ENCODE results near the gene NRXN3. TPM values are rescaled to one million over a fixed set of nuclear protein-coding genes. Genes with fewer than 3 reads are reported as not detected.

NRXN3 gene
- total and polyA plus RNA-seq, 2 of the 13 experiments (the other 11 are each of a cell fraction or from before 2014, with no cell fraction given) = 0.03 TPM; not detected in 1

DNA sequence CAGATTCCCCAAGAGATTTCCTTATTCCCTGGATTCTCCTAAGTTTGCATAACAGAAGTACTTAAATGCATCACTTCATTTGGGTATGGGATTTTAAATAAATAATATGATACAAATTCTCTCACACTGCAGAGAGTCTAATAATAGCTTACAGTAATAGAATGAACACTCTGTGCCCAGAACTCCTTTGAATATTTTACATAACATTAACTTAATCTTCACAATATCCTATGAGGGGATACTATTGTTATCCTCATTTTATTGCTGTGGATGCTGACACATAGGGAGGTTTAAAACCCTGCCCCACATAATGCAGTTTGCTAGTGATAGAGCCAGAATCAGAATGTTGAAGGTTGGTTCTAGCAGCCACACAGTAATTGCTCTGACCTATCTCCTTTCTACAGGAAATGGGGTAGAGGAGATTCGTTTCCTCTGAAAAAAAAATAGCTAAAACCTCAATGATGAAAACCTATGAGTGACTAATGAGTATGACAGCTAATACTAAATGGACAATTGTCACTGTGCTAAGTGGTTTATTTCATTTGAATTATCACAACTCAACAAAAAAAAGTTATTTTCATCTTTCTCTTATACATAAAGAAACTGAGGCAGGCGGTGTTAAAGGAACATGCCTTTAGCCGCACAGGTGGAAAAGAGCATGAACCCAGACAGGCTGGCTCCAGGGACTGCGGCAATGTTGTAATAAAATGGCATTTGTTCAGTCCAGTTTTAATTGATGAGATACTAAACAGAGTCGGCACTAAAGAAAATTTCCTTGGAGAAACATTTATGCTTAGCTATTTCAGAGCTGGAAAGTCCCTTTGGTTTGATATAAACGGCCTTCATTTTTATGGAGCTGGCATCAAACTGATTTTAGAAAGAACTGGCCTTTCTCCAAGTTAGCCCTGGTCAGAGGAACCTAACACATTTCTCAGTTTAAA is 880.9 kb downstream of the NRXN3 start:
- ChIA-PET POLR2A (no interaction called here), CTCF (ENCODE audit: low intra/inter-chr PET ratio, low total read pairs) (no interaction called here)
- DNase-seq (ENCODE audit: low spot score) = no peak
- Histone ChIP-seq H4K20me1 (ENCODE audit: insufficient read depth, low read length) (no peaks in the 10 kb centered on the region), H3K9ac (ENCODE audit: insufficient read depth, low read depth, low read length) (no peak overlapping the region), H3K79me2 (ENCODE audit: insufficient read depth, low read length) (no peaks in the 10 kb centered on the region), H3K4me3 (replicated peaks in 1 of 3; ENCODE audit: insufficient read depth in 1 of 3, low read depth in 2 of 3, low read length in 3 of 3) (no peak overlapping the region), H3K27ac (ENCODE audit: extremely low read length, insufficient read depth, low read length) (no peak overlapping the region), H3K9me3 (ENCODE audit: low read length) (0 out of 2 replicates have a peak, but pooled peaks cover 4% of the 10 kb centered on the region), H3K36me3 (replicated peaks in 1 of 2; ENCODE audit: control insufficient read depth in 1 of 2, insufficient read depth in 2 of 2, low read length in 2 of 2) (no peaks in the 10 kb centered on the region), H2AFZ (ENCODE audit: low read length) (no peak overlapping the region), H3K4me1 (ENCODE audit: insufficient read depth, low read length) (no peaks in the 10 kb centered on the region), H3K27me3 (ENCODE audit: control insufficient read depth in 1 of 2, insufficient read depth in 2 of 2, low read length in 2 of 2) (no peaks in the 10 kb centered on the region), H3K4me2 (ENCODE audit: low read depth, low read length) (no peak overlapping the region)
- intact Hi-C loops (cut with micrococcal nuclease; ENCODE audit: unreplicated experiment) (no loop called here), in situ Hi-C loops (cut with HindIII; ENCODE audit: extremely low pct_ligation_motif_present, low pct_unique_long_range_greater_than_20kb) (no loop called here)
- BruUV-seq (replicated peaks) = no TSS peak
- WGBS (ENCODE audit: low lambda C conversion rate) = 20% methylated on average over 6 of the region's 6 CpGs
- no peak for ATAC-seq
- no peak for FAIRE-seq
- TF ChIP-seq IRX3 (CRISPR knock-in tag; IDR thresholded peaks at IDR 0.05; ENCODE audit: borderline replicate concordance, low read depth) (no peak), ZNF557 (CRISPR knock-in tag; IDR thresholded peaks at IDR 0.05) (no peak), SP140L (CRISPR knock-in tag; IDR thresholded peaks at IDR 0.05; ENCODE audit: borderline replicate concordance) (no peak), ZBTB20 (CRISPR knock-in tag; IDR thresholded peaks at IDR 0.05; ENCODE audit: borderline replicate concordance, low read depth) (no peak), CAMTA2 (CRISPR knock-in tag; IDR thresholded peaks at IDR 0.05; ENCODE audit: borderline replicate concordance) (no peak), ZNF274 (CRISPR knock-in tag; IDR thresholded peaks at IDR 0.05) (no peak), AGO1 (IDR thresholded peaks at IDR 0.05; ENCODE audit: low read depth, low read length, poor library complexity, severe bottlenecking) (no peak), ZNF556 (CRISPR knock-in tag; IDR thresholded peaks at IDR 0.05; ENCODE audit: borderline replicate concordance) (no peak), ZNF558 (CRISPR knock-in tag; IDR thresholded peaks at IDR 0.05; ENCODE audit: borderline replicate concordance) (no peak), ZFP36L2 (CRISPR knock-in tag; IDR thresholded peaks at IDR 0.05) (no peak)
- TF ChIP-seq, protein P1, sequence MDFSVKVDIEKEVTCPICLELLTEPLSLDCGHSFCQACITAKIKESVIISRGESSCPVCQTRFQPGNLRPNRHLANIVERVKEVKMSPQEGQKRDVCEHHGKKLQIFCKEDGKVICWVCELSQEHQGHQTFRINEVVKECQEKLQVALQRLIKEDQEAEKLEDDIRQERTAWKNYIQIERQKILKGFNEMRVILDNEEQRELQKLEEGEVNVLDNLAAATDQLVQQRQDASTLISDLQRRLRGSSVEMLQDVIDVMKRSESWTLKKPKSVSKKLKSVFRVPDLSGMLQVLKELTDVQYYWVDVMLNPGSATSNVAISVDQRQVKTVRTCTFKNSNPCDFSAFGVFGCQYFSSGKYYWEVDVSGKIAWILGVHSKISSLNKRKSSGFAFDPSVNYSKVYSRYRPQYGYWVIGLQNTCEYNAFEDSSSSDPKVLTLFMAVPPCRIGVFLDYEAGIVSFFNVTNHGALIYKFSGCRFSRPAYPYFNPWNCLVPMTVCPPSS (IDR thresholded peaks at IDR 0.05) = no peak

Data from HepG2 (cell line).